Fibroblast of gingiva (primary cell): ENCODE data around the gene SDHD.
A peak's percentile ranks its signal among the peaks of the same experiment; 100 is the strongest.
"Not testable (repeated sequence)": the region's sequence is repeated elsewhere in the genome, so short reads cannot be mapped to it uniquely, and the experiment has no call there.

ENCODE experiments used
- DNase-seq: peaks from one replicate; pipeline ENCODE4 v3.0.0-alpha.2; 2011; ENCODE audit warnings: low read depth

SDHD gene

DNA sequence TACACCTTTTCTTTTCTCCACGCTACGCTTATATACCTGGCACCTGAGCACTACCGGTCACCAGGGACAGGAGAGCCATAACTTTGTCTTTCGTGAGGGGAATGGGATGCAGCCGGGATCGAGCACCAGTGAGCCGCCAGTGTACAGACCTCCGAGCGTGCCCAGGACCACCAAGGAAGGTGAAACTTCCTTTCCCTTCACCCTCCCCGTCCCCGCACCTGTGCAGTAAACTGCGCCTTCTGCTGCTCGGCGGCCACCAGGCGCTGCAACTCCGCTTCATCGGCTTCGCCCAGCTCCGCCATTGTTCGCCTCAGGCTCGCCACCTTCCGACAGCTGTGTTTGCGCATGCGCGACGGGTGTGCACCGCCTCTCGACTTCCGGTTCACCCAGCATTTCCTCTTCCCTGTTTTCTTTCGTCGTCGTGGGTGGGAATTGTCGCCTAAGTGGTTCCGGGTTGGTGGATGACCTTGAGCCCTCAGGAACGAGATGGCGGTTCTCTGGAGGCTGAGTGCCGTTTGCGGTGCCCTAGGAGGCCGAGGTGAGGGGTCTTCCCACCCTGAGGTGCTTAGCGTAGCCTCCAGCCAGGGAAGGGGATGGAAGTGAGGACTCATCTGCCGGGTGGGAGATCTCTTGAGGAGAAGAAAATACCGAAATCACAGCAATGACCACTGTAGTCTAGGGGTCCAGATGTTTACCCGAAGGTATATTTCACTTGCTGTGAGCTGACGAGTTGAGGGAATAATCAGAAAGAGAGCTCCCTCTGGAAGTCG, at the start of gene SDHD, which contains the start of gene TIMM8B:
Gene SDHD, plus strand, starts transcription at position 452 of the 770 bp plus-strand sequence. Its CDS starts 35 bp downstream, at position 487.
Gene TIMM8B, minus strand, starts transcription at position 335 of the 770 bp plus-strand sequence. Its CDS starts 33 bp downstream, at position 302.
- peak; percentile 96 for DNase-seq

DNA sequence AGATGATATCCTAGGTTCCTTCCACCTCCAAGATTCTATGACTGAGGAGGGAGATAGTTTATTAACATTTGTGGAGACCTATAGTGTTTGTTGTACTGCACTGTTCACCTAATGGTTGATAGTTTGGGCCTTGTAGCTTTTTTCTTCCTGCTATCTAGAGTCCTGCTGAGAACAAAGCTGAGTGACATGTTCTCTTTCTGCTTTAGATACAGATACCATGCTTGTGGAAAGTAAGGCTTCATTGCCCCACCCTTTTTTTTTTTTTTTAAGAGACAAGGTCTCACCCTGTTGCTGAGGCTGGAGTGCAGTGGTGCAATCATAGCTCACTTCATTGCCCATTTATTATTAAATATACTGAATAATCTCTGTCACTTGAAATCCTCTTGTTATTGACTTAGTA, 49.1 kb upstream of the SDHD start:
- no peak for DNase-seq

DNA sequence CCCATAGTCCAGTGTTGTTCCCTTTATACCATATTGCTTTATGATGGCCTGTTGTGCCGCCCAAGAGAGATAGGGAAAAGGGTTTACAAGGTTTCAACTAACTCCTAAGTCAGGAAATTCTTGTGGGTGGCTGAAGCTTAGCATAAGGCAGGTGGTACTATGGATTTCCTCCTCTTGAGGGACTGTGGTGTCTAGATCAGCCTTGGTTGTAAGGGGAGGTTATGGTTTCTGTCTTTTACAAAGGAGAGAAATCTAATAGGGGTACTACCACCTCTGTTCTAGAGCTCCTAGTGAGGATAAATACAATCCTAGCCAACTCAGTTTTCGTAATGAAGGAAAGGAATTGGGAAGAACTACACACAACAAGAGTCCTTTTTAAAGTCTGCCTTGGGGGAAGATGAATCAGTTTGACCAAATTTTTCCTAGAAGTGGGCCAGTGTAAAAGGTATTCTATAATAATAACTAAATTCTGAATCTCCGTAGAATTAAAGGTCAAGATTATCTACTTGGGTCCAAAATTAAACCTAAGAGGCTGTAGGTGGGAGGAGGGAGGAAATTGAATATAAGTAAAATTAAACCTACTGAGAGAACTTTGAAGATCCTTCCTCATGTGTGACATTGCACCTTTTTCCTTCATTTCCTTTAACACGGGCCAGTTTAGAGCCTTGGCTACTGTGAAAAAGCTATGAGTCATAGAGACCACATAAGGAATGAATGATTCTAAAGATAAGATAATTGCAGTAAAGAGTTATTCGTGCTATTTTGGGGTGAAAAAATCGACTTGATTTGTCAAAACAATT, 44.3 kb upstream of the SDHD start:
- DNase-seq, result no peak

DNA sequence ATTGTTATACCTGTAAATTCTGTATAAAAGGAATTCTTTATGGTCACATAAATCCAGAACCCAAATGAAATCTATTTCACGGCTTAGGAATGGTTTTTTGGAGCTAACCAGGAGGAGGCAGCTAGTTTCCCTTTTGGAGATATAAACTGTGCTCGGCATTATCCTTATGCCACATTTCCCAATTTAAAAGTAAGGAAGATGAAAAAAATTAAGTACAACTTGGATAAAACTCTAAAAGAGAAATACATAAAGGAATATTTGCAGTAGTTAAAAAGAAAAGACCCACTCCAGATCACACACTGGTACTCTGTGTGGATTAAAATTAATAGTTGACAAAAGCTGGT, 43.7 kb upstream of the SDHD start:
- DNase-seq, result no peak

DNA sequence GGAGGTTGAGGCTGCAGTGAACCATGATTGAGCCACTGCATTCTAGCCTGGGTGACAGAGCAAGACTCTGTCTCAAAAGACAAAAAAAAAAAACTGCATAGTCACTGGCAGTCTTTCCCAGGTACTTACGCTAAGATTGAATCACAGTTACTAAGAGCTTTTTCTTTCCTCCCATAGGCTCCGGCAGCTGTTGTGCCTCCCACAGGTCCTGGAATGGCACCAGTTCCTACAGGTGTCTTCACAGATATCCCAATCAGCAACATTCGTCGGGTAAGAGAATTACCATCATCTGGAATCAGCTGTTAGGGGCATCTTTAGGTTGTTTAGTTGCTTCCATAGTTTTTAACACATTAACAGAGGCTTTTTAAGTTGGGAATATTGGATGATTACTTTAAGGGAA, 41.7 kb upstream of the SDHD start:
- DNase-seq, result no peak

DNA sequence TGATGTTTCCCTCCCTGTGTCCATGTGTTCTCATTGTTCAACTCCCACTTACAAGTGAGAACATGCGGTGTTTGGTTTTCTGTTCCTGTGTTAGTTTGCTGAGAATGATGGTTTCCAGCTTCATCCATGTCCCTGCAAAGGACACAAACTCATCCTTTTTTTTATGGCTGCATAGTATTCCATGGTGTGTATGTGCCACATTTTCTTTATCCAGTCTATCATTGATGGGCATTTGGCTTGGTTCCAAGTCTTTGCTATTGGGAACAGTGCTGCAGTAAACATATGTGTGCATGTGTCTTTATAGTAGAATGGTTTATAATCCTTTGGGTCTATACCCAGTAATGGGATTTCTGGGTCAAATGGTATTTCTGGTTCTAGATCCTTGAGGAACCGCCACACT, 40.0 kb upstream of the SDHD start:
- not testable (repeated sequence) for DNase-seq

DNA sequence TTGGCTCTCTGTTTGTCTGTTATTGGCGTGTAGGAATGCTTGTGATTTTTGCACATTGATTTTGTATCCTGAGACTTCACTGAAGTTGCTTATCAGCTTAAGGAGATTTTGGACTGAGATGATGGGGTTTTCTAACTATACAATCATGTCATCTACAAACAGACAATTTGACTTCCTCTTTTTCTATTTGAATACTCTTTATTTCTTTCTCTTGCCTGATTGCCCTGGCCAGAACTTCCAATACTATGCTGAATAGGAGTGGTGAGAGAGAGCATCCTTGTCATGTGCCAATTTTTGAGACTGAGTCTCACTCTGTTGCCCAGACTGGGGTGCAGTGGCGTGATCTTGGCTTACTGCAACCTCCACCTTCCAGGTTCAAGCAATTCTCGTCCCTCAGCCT, 38.4 kb upstream of the SDHD start:
- DNase-seq, result not testable (repeated sequence)

DNA sequence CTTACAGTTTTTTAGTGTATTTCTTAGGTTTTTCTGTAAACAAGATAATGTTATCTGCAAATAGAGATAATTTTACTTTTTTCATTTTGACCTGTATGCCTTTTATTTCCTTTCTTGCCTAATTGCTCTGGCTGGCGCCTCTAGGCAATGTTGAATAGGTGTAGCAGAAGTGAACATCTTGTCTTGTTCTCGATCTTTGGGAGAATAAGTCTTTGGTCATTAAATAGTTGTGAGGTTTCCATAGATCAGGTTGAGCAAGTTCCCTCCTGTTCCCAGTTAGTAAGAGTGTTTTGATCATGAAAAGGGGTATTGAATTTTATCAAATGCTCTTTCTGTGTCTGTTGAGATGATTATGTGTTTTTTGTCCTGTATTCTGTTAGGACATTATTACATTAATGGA, 36.9 kb upstream of the SDHD start:
- DNase-seq, result no peak

DNA sequence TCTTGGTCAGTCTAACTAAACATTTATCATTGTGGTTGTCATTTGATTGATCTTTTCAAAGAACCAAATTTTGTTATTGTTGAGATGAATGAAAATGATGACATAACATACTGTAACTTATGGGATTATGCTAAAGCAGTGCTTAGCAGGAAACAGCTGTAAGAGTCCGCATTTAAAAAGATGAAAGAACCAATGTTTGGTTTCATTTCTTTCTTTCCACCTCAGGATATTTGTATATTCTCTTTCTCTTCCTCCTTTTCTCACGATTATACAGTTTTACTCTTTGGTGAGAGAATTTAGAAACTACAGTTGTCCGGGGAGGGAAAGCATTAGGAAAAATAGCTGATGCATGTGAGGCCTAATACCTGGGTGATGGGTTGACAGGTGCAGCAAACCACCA, 36.0 kb upstream of the SDHD start:
- DNase-seq, result no peak

DNA sequence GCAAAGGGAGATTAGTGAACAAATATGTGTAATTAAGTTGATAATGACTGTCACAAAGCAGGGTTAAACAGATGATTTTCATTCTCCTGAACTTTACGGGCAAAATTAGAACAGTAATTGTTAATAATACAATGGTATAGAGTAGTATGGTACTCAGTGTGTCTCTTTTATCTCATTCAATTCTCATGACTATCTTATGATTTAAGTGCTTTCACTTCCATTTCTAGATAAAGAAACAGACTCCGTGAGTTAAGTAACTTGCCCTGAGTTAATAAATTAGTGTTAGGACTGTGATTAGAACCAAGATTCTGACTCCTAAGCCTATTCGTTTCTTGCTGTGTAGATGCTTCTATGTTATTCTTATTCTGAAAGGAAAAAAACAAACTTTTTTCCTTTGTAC, 34.9 kb upstream of the SDHD start:
- DNase-seq, result no peak

DNA sequence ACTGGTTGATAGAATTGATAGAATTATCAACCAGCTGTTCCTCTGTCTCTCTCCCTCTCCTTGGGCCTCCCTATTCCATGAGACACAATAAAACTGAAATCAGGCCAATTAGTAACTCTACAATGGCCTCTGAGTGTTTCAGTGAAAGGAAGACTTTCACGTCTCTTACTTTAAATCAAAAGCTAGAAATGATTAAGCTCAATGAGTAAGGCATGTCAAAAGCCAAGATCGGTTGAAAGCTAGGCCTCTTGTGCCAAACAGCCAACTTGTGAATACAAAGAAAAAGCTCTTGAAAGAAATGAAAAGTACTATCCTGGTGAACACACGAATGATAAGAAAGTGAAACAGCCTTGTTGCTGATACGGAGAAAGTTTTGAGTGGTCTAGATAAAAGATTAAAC, 29.5 kb upstream of the SDHD start:
- DNase-seq, result no peak

DNA sequence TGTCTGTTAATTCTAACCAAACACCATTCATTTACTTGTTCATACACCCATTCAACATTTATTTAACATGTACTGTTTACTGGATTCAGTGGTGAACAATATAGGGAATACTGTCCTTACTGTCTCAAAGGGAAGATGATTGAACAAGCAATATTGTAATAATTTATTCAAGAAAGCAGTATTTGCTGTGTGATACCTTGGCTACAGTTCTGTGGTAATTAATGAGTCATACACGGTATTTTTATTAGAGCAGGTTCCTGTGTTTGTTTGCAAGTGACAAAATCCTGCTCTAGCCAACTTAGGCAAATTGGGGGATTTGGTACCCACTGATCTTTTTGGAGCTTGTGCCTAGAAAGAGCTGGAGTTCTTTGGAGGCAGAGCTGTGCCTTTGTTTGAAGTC, 28.6 kb upstream of the SDHD start:
- no peak for DNase-seq

DNA sequence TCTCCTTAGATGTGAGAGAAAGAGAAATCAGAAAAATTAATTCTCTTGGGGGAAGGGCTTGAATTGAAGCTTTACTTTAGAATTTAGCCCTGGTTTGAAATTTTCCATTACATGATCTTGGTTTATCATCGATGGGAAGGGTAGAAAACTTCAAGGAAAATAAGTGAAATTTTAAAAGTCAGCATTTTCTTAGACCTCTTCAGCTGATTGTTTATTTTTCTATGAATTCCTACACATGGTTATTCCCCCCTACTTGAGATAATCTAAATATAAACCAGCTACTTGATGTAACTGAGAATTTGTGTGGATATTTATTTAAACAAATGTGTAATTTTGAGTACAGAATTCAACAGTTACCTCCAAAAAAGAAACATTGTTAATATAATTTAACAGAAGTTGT, 23.8 kb upstream of the SDHD start:
- no peak for DNase-seq

DNA sequence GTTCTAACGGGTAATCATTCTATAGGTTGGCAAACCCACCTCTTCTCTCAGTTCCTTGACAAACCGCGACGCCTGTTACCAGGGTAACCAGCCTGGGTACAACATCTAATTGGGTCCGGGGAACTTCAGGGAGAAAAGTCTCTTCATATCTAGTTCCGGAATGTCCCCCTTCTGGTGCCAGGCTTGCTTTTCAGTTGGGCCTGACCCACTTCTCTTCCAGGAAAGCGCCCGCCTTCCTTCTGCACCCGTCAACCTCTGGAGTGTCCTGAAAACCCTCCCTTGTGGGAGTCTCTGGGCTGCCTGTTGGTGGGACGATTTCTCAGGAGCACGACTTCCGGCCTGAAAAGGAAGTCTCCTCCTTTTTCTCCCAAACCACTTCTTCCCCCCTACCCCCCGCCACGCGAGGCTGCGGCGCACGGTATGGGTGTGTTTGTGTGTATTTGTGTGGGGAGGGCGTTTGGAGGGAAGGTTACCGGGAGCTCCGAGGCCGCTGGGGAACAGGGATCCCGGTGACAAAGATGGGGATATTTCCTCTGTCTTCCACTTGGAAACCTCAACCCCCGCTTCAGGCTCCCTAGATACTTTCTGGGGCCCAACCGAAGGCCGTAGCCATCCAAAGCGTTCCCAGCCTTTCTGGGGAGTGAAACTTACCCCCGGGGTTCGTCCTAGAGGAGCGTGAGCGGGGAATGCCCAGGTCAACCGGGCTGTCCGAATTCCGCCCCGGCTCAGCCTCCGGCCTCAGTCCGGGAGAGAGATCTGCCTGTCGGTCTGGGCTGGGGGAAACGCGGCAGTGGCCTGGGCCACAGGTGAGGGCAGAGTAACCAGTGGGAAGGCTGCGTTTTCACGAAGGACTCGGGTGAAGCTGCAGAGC, 12.5 kb upstream of the SDHD start, which contains the start of the genes NKAPD1 and PIH1D2:
Gene NKAPD1, plus strand, starts transcription at position 359 of the 871 bp plus-strand sequence. CDS start 1,276 bp downstream, outside the sequence.
Gene PIH1D2, minus strand, starts transcription at position 77 of the 871 bp plus-strand sequence. CDS start 843 bp downstream, outside the sequence.
- DNase-seq, result peak; percentile 93

DNA sequence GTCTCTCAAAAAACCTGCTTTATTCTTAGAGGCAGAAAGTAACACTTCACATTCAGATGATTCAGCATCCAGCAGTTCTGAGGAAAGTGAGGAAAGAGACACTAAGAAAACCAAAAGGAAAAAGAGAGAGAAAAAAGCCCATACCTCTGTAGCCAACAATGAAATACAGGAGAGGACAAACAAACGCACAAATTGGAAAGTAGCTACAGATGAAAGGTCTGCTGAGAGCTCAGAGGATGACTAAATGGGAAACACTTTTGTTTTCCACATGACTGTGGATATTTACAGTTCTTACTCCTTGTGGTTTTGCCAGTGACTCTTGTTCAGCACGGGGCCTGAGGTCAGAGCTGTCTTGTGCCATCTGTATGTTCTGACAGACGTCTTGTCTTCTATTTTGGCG, 3.9 kb upstream of the SDHD start:
- peak; percentile 66 for DNase-seq

DNA sequence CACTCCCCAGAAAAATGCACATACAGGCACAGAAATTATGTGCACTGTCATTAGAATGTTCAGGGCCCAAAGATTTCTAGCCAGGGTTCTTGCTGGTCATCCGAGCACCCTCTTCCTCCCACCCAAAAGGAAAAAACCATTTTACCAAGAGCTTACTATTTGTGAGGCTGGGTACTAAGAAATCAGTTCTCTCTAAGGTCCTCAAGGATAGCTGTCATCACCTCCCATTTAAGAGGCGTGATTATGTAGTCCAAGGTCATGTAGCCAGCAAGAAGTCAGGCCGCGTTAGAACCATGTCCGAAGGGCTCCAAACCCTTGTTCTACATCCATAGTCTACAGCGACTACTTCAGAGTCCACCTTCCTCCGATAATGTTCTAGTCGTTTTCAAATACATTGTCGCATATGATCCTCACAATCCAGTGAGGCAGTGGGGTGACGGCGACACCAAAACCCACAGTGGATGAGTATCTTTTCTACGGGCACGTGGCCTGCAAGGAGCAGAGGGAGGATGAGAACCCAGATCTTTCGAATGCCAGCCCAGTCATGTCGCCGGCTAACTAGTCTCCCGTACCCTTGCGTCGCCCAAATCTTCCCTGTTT, 751 bp upstream of the SDHD start:
- peak; percentile 7 for DNase-seq

DNA sequence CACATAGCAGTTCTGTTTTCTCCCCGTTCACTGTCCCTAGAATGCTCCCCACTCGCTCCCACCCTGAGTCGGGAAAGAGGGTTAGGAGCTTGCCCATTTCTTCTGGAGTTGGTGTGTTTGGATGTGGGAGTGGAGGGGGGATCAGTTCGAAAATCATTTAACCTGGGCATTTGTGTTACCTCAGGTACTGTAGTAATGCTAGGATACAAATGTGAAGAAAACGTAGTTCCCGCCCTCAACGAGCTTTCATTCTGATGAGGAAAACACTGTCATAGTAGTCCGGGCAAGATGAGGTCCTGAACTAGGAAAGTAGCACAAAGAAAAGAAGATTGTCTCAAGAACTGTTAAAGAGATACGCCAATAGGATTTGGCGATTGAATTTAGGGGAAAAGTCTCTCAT, 539 bp downstream of the SDHD start:
- DNase-seq, result no peak

DNA sequence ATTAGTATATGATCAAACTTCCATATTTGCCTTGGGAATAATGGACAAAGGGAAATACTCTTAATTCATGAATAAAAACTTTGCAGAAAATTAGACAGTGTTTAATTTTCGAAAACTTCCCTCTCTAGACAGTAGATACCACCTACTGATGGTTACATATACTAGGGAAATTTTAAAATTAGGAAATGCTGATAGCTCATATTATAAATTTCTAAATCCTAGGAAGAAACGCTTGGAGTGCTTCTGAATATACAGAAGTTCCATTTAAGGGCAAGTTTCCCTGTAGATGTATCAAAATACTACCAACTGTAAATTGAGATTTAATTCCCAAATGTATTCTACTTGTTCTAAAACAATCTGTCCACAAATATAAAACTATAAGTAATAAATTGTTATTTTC, 8.6 kb downstream of the SDHD start:
- DNase-seq, result not testable (repeated sequence)

DNA sequence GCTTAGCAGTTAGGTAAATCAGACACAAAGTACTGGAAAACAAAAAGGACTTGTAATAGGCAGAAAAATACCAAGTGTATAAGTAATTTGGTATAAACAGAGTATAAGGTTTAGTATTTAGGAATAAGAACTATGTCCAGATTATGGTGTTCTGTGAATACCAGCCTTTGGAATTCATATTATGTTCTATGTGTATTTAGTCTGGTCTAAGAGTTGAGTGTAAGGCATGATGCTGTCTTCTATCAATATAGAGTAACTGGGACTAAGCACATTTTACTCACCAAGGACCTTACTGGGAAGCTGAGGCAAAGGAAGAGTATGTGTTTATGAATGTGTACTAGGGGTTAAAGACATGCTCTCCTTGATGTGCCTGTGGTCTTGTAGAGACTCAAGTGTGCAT, 9.5 kb downstream of the SDHD start:
- no peak for DNase-seq

DNA sequence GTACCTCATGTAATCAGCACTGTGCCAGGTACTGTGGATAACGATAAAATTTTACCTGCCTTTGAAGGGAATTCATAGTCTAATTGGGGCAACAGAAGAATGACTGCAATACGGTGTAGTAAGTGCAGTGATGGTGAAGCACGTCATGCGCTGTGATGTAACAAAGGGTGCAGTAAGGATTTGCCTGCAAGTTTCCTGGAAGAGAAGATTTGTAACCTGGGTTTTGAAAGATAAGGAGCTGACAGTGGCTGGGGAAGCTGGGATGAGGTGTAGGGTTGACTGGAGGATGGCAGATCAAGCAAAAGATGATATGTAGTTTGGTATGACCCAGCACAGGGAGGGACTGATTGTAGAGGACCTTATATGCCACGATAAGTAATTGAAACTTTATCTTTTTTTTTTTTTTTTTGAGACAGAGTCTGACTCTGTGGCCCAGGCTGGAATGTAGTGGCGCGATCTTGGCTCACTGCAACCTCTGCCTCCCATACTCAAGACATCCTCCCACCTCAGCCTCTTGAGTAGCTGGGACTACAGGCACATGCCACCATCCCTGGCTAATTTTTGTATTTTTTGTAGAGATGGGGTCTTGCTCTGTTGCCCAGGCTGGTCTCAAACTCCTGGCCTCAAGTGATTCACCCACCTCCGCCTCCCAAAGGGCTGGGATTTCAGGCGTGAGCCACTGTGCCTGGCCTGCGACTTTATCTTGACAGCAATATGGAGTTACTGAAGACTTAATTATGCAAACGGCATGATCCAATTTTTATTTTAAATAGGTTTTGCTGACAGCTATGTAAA, 11.3 kb downstream of the SDHD start:
- no peak for DNase-seq

DNA sequence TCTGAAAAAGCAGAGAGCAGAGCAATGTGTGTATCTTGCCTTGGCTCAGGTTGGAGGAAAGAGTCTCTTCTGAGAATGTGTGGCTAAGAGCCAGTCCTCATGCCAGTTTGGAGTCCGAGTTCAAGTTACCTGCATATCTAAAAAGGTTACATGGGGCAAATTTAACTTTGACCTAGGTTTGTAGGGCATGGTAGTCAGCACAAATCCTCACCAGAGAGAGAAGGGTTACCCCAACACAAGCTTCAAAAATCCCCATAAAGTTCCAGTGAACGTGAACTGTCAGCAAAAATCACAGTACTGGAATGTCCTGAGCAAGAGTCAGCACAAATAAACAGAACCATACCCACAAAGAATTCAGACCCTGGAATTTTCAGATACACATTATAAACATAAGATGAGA, 13.8 kb downstream of the SDHD start:
- DNase-seq, result peak; percentile 21
